ENCODE measurements around the gene CACNA2D2. TPM values are rescaled to one million over a fixed set of nuclear protein-coding genes. Genes with fewer than 3 reads are reported as not detected.

Gene CACNA2D2
- total and polyA plus RNA-seq, 2 of the 13 experiments (the other 11 are each of a cell fraction or from before 2014, with no cell fraction given), result not detected

DNA sequence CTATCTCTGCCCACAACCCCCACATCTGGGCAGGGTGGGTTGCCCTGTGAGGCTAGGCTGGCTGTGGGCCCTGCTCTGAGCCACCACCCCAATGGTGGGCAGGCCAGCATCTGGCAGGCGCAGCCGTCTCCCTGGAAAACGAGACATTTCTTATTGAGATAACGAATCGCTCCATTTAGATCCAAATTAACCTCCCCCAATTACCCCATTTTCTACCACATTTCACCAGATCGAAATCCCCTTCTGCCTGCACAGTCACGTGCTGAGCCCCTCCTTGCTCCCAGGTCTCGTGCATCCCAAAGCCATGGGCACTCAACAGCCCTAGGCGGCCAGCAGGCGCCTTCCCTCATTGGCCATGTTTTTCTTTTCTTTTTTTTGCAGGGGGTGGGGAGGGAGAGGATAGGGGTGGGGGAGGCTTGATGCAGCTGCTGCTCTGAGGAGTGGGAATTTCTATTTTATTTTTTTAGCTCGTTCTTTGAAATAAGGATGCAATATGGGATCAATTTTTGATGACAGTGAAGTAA, 91.1 kb downstream of the CACNA2D2 start:
- H4K20me1 ChIP-seq (ENCODE audit: insufficient read depth, low read length), result peaks cover 4% of the 10 kb centered on the region; the same call in 1 of the 2 replicates
- H3K4me3 ChIP-seq (replicated peaks in 1 of 3; ENCODE audit: insufficient read depth in 1 of 3, low read depth in 2 of 3, low read length in 3 of 3), result no peak overlapping the region
- ATAC-seq (no peak), FAIRE-seq (no peak), DNase-seq (ENCODE audit: low spot score) (no peak)
- POLR2A ChIA-PET, result no interaction called here
- intact Hi-C loops (cut with micrococcal nuclease; ENCODE audit: unreplicated experiment), result no loop called here
- peaks cover 4 to 15% of the 10 kb centered on the region in 2 experiments; a peak in 3 of 5 replicates for H3K27me3 ChIP-seq (ENCODE audit: control insufficient read depth in 1 of 2, insufficient read depth in 2 of 2, low read length in 2 of 2)
- H3K4me2 ChIP-seq (ENCODE audit: low read depth, low read length), result no peak overlapping the region
- no peaks in the 10 kb centered on the region for H3K79me2 ChIP-seq (ENCODE audit: insufficient read depth, low read length)
- in situ Hi-C loops (cut with HindIII; ENCODE audit: extremely low pct_ligation_motif_present, low pct_unique_long_range_greater_than_20kb), result no loop called here
- CTCF ChIA-PET (ENCODE audit: low intra/inter-chr PET ratio, low total read pairs), result no interaction called here
- H3K36me3 ChIP-seq (replicated peaks in 1 of 2; ENCODE audit: control insufficient read depth in 1 of 2, insufficient read depth in 2 of 2, low read length in 2 of 2), result no peaks in the 10 kb centered on the region
- H3K27ac ChIP-seq (ENCODE audit: extremely low read length, insufficient read depth, low read length), result no peak overlapping the region
- no peak overlapping the region for H2AFZ ChIP-seq (ENCODE audit: low read length)
- no peak overlapping the region for H3K9ac ChIP-seq (ENCODE audit: insufficient read depth, low read depth, low read length)
- H3K9me3 ChIP-seq (ENCODE audit: low read length), result no peaks in the 10 kb centered on the region
- WGBS (ENCODE audit: low lambda C conversion rate), result 31% methylated on average over 11 of the region's 11 CpGs
- H3K4me1 ChIP-seq (ENCODE audit: insufficient read depth, low read length), result no peaks in the 10 kb centered on the region
- BruUV-seq (replicated peaks), result no TSS peak
- TF ChIP-seq ZFP36L2 (CRISPR knock-in tag; IDR thresholded peaks at IDR 0.05) (no peak), ZNF207 (IDR thresholded peaks at IDR 0.05; ENCODE audit: borderline replicate concordance) (no peak), YY1 (IDR thresholded peaks at IDR 0.05; ENCODE audit: insufficient read depth, insufficient replicate concordance, low read depth, low read length) (no peak), SP1 (IDR thresholded peaks at IDR 0.05) (no peak), SP1 (CRISPR knock-in tag; IDR thresholded peaks at IDR 0.05) (no peak), ZNF142 (CRISPR knock-in tag; IDR thresholded peaks at IDR 0.05) (no peak), DZIP1 (CRISPR knock-in tag; IDR thresholded peaks at IDR 0.05) (no peak), ZNF556 (CRISPR knock-in tag; IDR thresholded peaks at IDR 0.05; ENCODE audit: borderline replicate concordance) (no peak), ZFP62 (CRISPR knock-in tag; IDR thresholded peaks at IDR 0.05) (no peak), NR3C1 (CRISPR knock-in tag; IDR thresholded peaks at IDR 0.05) (no peak), ZNF619 (CRISPR knock-in tag; IDR thresholded peaks at IDR 0.05) (no peak), AGO2 (optimal IDR thresholded peaks at IDR 0.05; ENCODE audit: low read depth, low read length) (no peak)
- TF ChIP-seq, protein P1, sequence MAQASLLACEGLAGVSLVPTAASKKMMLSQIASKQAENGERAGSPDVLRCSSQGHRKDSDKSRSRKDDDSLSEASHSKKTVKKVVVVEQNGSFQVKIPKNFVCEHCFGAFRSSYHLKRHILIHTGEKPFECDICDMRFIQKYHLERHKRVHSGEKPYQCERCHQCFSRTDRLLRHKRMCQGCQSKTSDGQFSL (CRISPR knock-in tag; IDR thresholded peaks at IDR 0.05), result no peak
- TF ChIP-seq, protein P2, sequence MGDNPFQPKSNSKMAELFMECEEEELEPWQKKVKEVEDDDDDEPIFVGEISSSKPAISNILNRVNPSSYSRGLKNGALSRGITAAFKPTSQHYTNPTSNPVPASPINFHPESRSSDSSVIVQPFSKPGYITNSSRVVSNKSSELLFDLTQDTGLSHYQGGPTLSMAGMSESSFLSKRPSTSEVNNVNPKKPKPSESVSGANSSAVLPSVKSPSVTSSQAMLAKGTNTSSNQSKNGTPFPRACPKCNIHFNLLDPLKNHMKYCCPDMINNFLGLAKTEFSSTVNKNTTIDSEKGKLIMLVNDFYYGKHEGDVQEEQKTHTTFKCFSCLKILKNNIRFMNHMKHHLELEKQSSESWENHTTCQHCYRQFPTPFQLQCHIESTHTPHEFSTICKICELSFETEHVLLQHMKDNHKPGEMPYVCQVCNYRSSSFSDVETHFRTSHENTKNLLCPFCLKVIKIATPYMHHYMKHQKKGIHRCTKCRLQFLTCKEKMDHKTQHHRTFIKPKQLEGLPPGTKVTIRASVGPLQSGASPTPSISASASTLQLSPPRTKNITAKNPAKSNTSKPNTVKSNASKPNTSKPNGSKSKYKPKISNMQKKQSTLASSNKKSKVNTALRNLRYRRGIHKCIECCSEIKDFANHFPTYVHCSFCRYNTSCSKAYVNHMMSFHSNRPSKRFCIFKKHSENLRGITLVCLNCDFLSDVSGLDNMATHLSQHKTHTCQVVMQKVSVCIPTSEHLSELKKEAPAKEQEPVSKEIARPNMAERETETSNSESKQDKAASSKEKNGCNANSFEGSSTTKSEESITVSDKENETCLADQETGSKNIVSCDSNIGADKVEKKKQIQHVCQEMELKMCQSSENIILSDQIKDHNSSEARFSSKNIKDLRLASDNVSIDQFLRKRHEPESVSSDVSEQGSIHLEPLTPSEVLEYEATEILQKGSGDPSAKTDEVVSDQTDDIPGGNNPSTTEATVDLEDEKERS (CRISPR knock-in tag; IDR thresholded peaks at IDR 0.05), result no peak

All from HepG2 (cell line).